HEK293 (cell line): ENCODE measurements around the gene RAB7B.

ENCODE experiments used
- CTCF ChIA-PET: fragments of 350-600 bp; formaldehyde crosslinking; extraction: SDS; loops from one replicate; lab custom pipeline; 2021; ENCODE audit warnings: antibody characterized with exemption; lab: Yijun Ruan, JAX
- POLR2A ChIA-PET: fragments of 300-600 bp; formaldehyde crosslinking; extraction: SDS; loops from one replicate; lab custom pipeline; 2020; ENCODE audit warnings: antibody characterized with exemption, inconsistent platforms; lab: Yijun Ruan, JAX
- H3K27ac ChIP-seq: fragments of 200-500 bp; sonication (Bioruptor generic); 2 replicates; pipeline ENCODE4 v1.5.1; 2014; ENCODE audit warnings: low read depth, low read length, control low read depth, inconsistent platforms; ENCODE audit errors: extremely low read depth
- H3K36me3 ChIP-seq, 2 experiments: fragments of 200-500 bp in 1 of 2; sonication (Bioruptor generic) in 1 of 2; 1 replicate in 1 of 2; 2 replicates in 1 of 2; pipeline ENCODE4 v1.5.1; 2014 to 2017; ENCODE audit warnings: inconsistent platforms in 2 of 2, low read length in 2 of 2; ENCODE audit not compliant: control insufficient read depth in 2 of 2, insufficient read depth in 1 of 2
- H3K4me1 ChIP-seq: fragments of 200-500 bp; sonication (Bioruptor generic); 2 replicates; pipeline ENCODE4 v1.5.1; 2014; ENCODE audit warnings: mild to moderate bottlenecking, low read length, inconsistent platforms; ENCODE audit not compliant: control insufficient read depth, insufficient read depth
- H3K4me3 ChIP-seq: 2 replicates; pipeline ENCODE4 v1.5.1; 2011; ENCODE audit warnings: low read depth, mild to moderate bottlenecking, control low read depth, low read length, moderate library complexity
- H3K9me3 ChIP-seq: fragments of 200-500 bp; sonication (Bioruptor generic); 2 replicates; pipeline ENCODE4 v1.5.1; 2014; ENCODE audit warnings: low read depth, low read length, inconsistent platforms; ENCODE audit not compliant: control insufficient read depth, insufficient read depth
- CTCF ChIP-seq: fragments of 450-650 bp; formaldehyde crosslinking; IDR thresholded peaks from 2 replicates; pipeline ENCODE4 v1.5.1; 2016; ENCODE audit warnings: missing biosample characterization, missing genetic modification characterization
- EGR2 ChIP-seq: fragments of 450-650 bp; formaldehyde crosslinking; IDR thresholded peaks from 2 replicates; pipeline ENCODE4 v1.5.1; 2016; ENCODE audit warnings: low read depth, missing biosample characterization, missing genetic modification characterization
- GLI4 ChIP-seq: fragments of 450-650 bp; formaldehyde crosslinking; IDR thresholded peaks from 2 replicates; pipeline ENCODE4 v1.5.1; 2016; ENCODE audit warnings: missing biosample characterization, missing genetic modification characterization
- KLF7 ChIP-seq: fragments of 450-650 bp; formaldehyde crosslinking; IDR thresholded peaks from 2 replicates; pipeline ENCODE4 v1.5.1; 2016; ENCODE audit warnings: missing biosample characterization, missing genetic modification characterization, borderline replicate concordance
- RBAK ChIP-seq: fragments of 450-650 bp; formaldehyde crosslinking; IDR thresholded peaks from 2 replicates; pipeline ENCODE4 v1.5.1; 2016; ENCODE audit warnings: missing biosample characterization, missing genetic modification characterization
- SCRT1 ChIP-seq: fragments of 450-650 bp; formaldehyde crosslinking; IDR thresholded peaks from 2 replicates; pipeline ENCODE4 v1.5.1; 2016; ENCODE audit warnings: missing biosample characterization, missing genetic modification characterization, borderline replicate concordance
- ZBTB8A ChIP-seq: fragments of 450-650 bp; formaldehyde crosslinking; IDR thresholded peaks from 2 replicates; pipeline ENCODE4 v1.5.1; 2016; ENCODE audit warnings: missing biosample characterization, missing genetic modification characterization
- ZFHX2 ChIP-seq: fragments of 450-650 bp; formaldehyde crosslinking; conservative IDR thresholded peaks from 2 replicates; pipeline ENCODE4 v1.5.1; 2016; ENCODE audit warnings: missing biosample characterization, missing genetic modification characterization
- ZIC2 ChIP-seq: fragments of 450-650 bp; formaldehyde crosslinking; IDR thresholded peaks from 2 replicates; pipeline ENCODE4 v1.5.1; 2016; ENCODE audit warnings: missing biosample characterization, missing genetic modification characterization
- ZNF121 ChIP-seq: fragments of 450-650 bp; formaldehyde crosslinking; IDR thresholded peaks from 2 replicates; pipeline ENCODE4 v1.5.1; 2016; ENCODE audit warnings: missing biosample characterization, missing genetic modification characterization
- ZNF175 ChIP-seq: fragments of 450-650 bp; formaldehyde crosslinking; IDR thresholded peaks from 2 replicates; pipeline ENCODE4 v1.5.1; 2016; ENCODE audit warnings: missing biosample characterization, missing genetic modification characterization
- ZNF223 ChIP-seq: fragments of 450-650 bp; formaldehyde crosslinking; IDR thresholded peaks from 2 replicates; pipeline ENCODE4 v1.5.1; 2016; ENCODE audit warnings: missing biosample characterization, missing genetic modification characterization
- ZNF324 ChIP-seq: fragments of 450-650 bp; formaldehyde crosslinking; IDR thresholded peaks from 2 replicates; pipeline ENCODE4 v1.5.1; 2016; ENCODE audit warnings: missing biosample characterization, missing genetic modification characterization
- ZNF530 ChIP-seq: fragments of 450-650 bp; formaldehyde crosslinking; IDR thresholded peaks from 2 replicates; pipeline ENCODE4 v1.5.1; 2016; ENCODE audit warnings: low read depth, missing biosample characterization, missing genetic modification characterization
- ZNF544 ChIP-seq: fragments of 450-650 bp; formaldehyde crosslinking; IDR thresholded peaks from 2 replicates; pipeline ENCODE4 v1.5.0; 2017; ENCODE audit warnings: missing biosample characterization, missing genetic modification characterization
- ZNF76 ChIP-seq: fragments of 450-650 bp; formaldehyde crosslinking; IDR thresholded peaks from 2 replicates; pipeline ENCODE4; 2016; ENCODE audit warnings: low read depth, missing biosample characterization, missing genetic modification characterization, borderline replicate concordance
- ZNF791 ChIP-seq: fragments of 450-650 bp; formaldehyde crosslinking; IDR thresholded peaks from 2 replicates; pipeline ENCODE4 v1.5.1; 2016; ENCODE audit warnings: missing biosample characterization, missing genetic modification characterization
- TF ChIP-seq, protein P1 (sequence below): fragments of 450-650 bp; formaldehyde crosslinking; IDR thresholded peaks from 2 replicates; pipeline ENCODE4 v1.5.1; 2016; ENCODE audit warnings: missing biosample characterization, missing genetic modification characterization
- TF ChIP-seq, protein P2 (sequence below): fragments of 450-650 bp; formaldehyde crosslinking; IDR thresholded peaks from 2 replicates; pipeline ENCODE4 v1.5.1; 2016; ENCODE audit warnings: missing biosample characterization, missing genetic modification characterization

RAB7B gene

DNA sequence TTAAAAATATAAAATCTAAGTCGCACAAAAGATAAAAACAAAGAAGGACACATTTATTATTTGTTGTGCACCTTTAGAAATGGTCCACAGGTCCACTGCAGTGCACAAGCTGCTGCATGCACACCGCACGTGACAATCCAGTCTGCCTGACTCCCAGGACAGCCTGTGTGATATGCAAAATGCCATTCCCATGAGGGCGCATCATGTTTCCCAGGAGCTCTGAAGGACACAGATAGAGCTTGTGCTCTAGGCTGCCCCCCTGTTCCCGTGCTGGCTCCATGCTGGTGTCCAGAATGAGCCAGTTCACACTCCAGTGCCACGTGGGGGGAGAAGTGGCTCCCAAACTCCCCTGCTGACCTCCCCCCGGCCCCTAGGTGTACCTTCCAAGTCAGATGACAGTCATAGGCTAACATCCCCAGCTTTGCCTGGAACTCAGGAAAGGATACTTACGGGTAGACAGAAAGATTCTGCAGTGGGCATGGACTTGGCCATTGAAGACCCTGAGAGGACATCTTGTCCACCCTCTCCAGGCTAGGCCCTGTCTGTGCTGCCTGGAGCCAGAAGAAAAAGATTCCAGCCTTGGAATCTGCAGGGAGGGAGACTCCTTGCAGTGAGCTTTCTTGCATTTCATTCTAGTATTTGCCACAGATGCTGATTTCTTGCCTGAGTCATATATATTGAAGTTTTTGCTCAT, 26.3 kb downstream of the RAB7B start (continued):
- peak; percentile 14; the same call in 1 of the 2 replicates for TF ChIP-seq CTCF (tag by site-specific recombination)

GRCh38 chr1:205976036-205976435, 27.2 kb downstream of the RAB7B start:
- no peak for TF ChIP-seq ZNF76 (tag by site-specific recombination)
- ChIA-PET CTCF (interaction anchor here (0.6 to 6.2 kb wide), 12 partner anchors 8 to 425 kb away, joined by 3 to 527 read pairs (median 18); no protein-coding TSS in a partner anchor), POLR2A (interaction anchor here (1.9 kb wide), 1 partner anchor 56 kb away, joined by 18 read pairs; no protein-coding TSS in a partner anchor)
- Histone ChIP-seq H3K36me3 (no peaks in the 10 kb centered on the region), H3K4me3 (no peak overlapping the region), H3K27ac (no peak overlapping the region), H3K4me1 (no peaks in the 10 kb centered on the region), H3K9me3 (no peaks in the 10 kb centered on the region)

- Histone ChIP-seq H3K4me3 (no peak overlapping the region), H3K36me3 (no peaks in the 10 kb centered on the region), H3K27ac (no peak overlapping the region), H3K9me3 (no peaks in the 10 kb centered on the region), H3K4me1 (no peaks in the 10 kb centered on the region)
- CTCF ChIA-PET, result interaction anchor here (0.6 to 6.2 kb wide), 5 partner anchors 15 to 316 kb away, joined by 3 to 527 read pairs (median 82); no protein-coding TSS in a partner anchor
- TF ChIP-seq ZIC2 (tag by site-specific recombination), result 0 out of 2 replicates have a peak, but pooled peaks have one; percentile 7
- TF ChIP-seq CTCF (tag by site-specific recombination), result no peak
- TF ChIP-seq, protein P1, sequence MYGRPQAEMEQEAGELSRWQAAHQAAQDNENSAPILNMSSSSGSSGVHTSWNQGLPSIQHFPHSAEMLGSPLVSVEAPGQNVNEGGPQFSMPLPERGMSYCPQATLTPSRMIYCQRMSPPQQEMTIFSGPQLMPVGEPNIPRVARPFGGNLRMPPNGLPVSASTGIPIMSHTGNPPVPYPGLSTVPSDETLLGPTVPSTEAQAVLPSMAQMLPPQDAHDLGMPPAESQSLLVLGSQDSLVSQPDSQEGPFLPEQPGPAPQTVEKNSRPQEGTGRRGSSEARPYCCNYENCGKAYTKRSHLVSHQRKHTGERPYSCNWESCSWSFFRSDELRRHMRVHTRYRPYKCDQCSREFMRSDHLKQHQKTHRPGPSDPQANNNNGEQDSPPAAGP (tag by site-specific recombination), result no peak
- no peak for TF ChIP-seq ZNF121 (tag by site-specific recombination)
- TF ChIP-seq RBAK (tag by site-specific recombination), result no peak
- no peak for TF ChIP-seq GLI4 (tag by site-specific recombination)
- TF ChIP-seq ZNF544 (tag by site-specific recombination), result no peak
- no peak for TF ChIP-seq SCRT1 (tag by site-specific recombination)
- no peak for TF ChIP-seq ZNF791 (tag by site-specific recombination)
- TF ChIP-seq KLF7, result no peak
- TF ChIP-seq ZFHX2 (tag by site-specific recombination), result peak; percentile 64
- no peak for TF ChIP-seq ZNF530 (tag by site-specific recombination)
- peak; percentile 39; the same call in 1 of the 2 replicates for TF ChIP-seq EGR2 (tag by site-specific recombination)
- no peak for TF ChIP-seq ZNF324
- no peak for TF ChIP-seq ZBTB8A (tag by site-specific recombination)
- TF ChIP-seq ZNF175 (tag by site-specific recombination), result no peak
- TF ChIP-seq ZNF223 (tag by site-specific recombination), result no peak
- TF ChIP-seq, protein P2, sequence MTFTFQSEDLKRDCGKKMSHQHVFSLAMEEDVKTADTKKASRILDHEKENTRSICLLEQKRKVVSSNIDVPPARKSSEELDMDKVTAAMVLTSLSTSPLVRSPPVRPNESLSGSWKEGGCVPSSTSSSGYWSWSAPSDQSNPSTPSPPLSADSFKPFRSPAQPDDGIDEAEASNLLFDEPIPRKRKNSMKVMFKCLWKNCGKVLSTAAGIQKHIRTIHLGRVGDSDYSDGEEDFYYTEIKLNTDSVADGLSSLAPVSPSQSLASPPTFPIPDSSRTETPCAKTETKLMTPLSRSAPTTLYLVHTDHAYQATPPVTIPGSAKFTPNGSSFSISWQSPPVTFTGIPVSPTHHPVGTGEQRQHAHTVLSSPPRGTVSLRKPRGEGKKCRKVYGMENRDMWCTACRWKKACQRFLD (tag by site-specific recombination), result no peak
- POLR2A ChIA-PET, result no interaction called here
These were observed 27.7 kb downstream of the RAB7B start for GRCh38 chr1:205975387-205975998.
